ENCODE data around the gene CCR5. TPM values are rescaled to one million over a fixed set of nuclear protein-coding genes. Genes with fewer than 3 reads are reported as not detected.

Gene CCR5
- total and polyA plus RNA-seq, 2 of the 8 experiments (the other 6 are each of a cell fraction or from before 2014, with no cell fraction given), result not detected

GRCh38 chr3:46354984-46355383, 15.8 kb upstream of the CCR5 start:
- no peak overlapping the region for H2BK120ac ChIP-seq (replicated peaks; ENCODE audit: low read depth, low read length)
- no peak for DNase-seq (ENCODE audit: low read depth in 1 of 2, low spot score in 2 of 2)
- no peak overlapping the region for H2AK5ac ChIP-seq (ENCODE audit: low read depth, low read length)
- H3K27me3 ChIP-seq (replicated peaks in 1 of 4; ENCODE audit: control insufficient read depth in 3 of 4, extremely low read depth in 1 of 4, insufficient read depth in 3 of 4, low read length in 3 of 4), result no peaks in the 10 kb centered on the region
- H3K4me1 ChIP-seq (replicated peaks in 1 of 4; ENCODE audit: control insufficient read depth in 3 of 4, insufficient read depth in 4 of 4, low read length in 3 of 4), result no peaks in the 10 kb centered on the region; a peak in 1 of 7 replicates
- ChIA-PET POLR2A (ENCODE audit: partially characterized antibody) (no interaction called here), CTCF (ENCODE audit: partially characterized antibody) (interaction anchor here (0.6 to 1.4 kb wide), 5 partner anchors 12 to 812 kb away, joined by 3 to 5 read pairs (median 4); no protein-coding TSS in a partner anchor)
- no peak overlapping the region for H3K4me2 ChIP-seq (ENCODE audit: insufficient read depth in 1 of 2, low read depth in 2 of 2, low read length in 2 of 2)
- no peaks in the 10 kb centered on the region for H4K20me1 ChIP-seq (replicated peaks in 1 of 2; ENCODE audit: control insufficient read depth in 1 of 2, insufficient read depth in 2 of 2, low read length in 2 of 2)
- H2BK20ac ChIP-seq (ENCODE audit: low read length), result no peak overlapping the region
- no peak overlapping the region for H3K56ac ChIP-seq (replicated peaks; ENCODE audit: insufficient read length, low read depth, low read length)
- no peak for FAIRE-seq
- H3K14ac ChIP-seq (ENCODE audit: insufficient read length), result no peak overlapping the region
- H3K79me1 ChIP-seq (ENCODE audit: low read depth, low read length), result no peaks in the 10 kb centered on the region
- no peak overlapping the region for H3K18ac ChIP-seq (ENCODE audit: extremely low read depth, low read length)
- H3K79me2 ChIP-seq (ENCODE audit: control insufficient read depth in 1 of 2, insufficient read depth in 2 of 2, low read length in 2 of 2), result no peaks in the 10 kb centered on the region
- H2BK5ac ChIP-seq (ENCODE audit: low read depth, low read length), result no peak overlapping the region
- no peak overlapping the region for H3K23ac ChIP-seq (ENCODE audit: insufficient read length)
- H3K23me2 ChIP-seq (ENCODE audit: low read depth, low read length), result no peaks in the 10 kb centered on the region
- no peak overlapping the region for H3K4ac ChIP-seq (replicated peaks; ENCODE audit: insufficient read length, low read depth, low read length)
- no peak overlapping the region for H3K27ac ChIP-seq (ENCODE audit: low read depth, low read length)
- H2BK12ac ChIP-seq (ENCODE audit: low read depth, low read length), result no peak overlapping the region
- H2BK15ac ChIP-seq (ENCODE audit: low read length), result no peak overlapping the region
- no peak overlapping the region for H3K4me3 ChIP-seq (ENCODE audit: extremely low read depth in 1 of 4, insufficient read depth in 2 of 4, low read depth in 3 of 4, low read length in 4 of 4)
- no peak overlapping the region for H4K91ac ChIP-seq (replicated peaks; ENCODE audit: insufficient read length, low read length)
- no peak overlapping the region for H3K9ac ChIP-seq (replicated peaks in 1 of 4; ENCODE audit: extremely low read depth in 1 of 4, low read depth in 3 of 4, low read length in 3 of 4)
- no peaks in the 10 kb centered on the region for H3K36me3 ChIP-seq (ENCODE audit: control insufficient read depth in 2 of 4, insufficient read depth in 4 of 4, low read length in 3 of 4)
- no peak overlapping the region for H4K5ac ChIP-seq (ENCODE audit: insufficient read length, low read depth, low read length)
- no peaks in the 10 kb centered on the region for H3K9me3 ChIP-seq (ENCODE audit: insufficient read depth in 2 of 2, low read depth in 1 of 2, low read length in 1 of 2)
- H2AFZ ChIP-seq (ENCODE audit: low read length), result no peak overlapping the region
- no peak overlapping the region for H4K8ac ChIP-seq (ENCODE audit: extremely low read depth, insufficient read depth, low read length)
- TF ChIP-seq SAP30 (IDR thresholded peaks at IDR 0.05; ENCODE audit: insufficient read depth, insufficient replicate concordance, low read length), result no peak
- TF ChIP-seq CEBPB (IDR thresholded peaks at IDR 0.05; ENCODE audit: low read depth, low read length), result no peak
- TF ChIP-seq CTCF (IDR thresholded peaks at IDR 0.05; ENCODE audit: control extremely low read depth in 1 of 3, insufficient read depth in 1 of 3, low read depth in 1 of 3, low read length in 3 of 3), result no peak
- TF ChIP-seq BRCA1 (IDR thresholded peaks at IDR 0.05; ENCODE audit: low read depth, low read length), result no peak
- TF ChIP-seq HDAC6 (IDR thresholded peaks at IDR 0.05; ENCODE audit: low read depth, low read length), result no peak
